Gastroesophageal sphincter (tissue), 3 donors: ENCODE data around the gene CIAO2A.

ENCODE experiments used
- CTCF ChIP-seq, 4 experiments: fragments of 200-600 bp in 2 of 4; fragments of 450-650 bp in 2 of 4; sonication (generic) in 1 of 4; IDR thresholded peaks; one replicate each; pipeline ENCODE4 v1.5.1; 2017 to 2019; ENCODE audit warnings: antibody characterized with exemption in 4 of 4, mild to moderate bottlenecking in 2 of 4, moderate library complexity in 2 of 4
- EP300 ChIP-seq: sonication (generic); formaldehyde crosslinking; IDR thresholded peaks from one replicate; pipeline ENCODE4 v1.6.1; 2017; ENCODE audit warnings: antibody characterized with exemption, mild to moderate bottlenecking
- POLR2A ChIP-seq, 2 donors: fragments of 450-650 bp; IDR thresholded peaks; one replicate each; pipeline ENCODE4 v1.6.1; 2017; ENCODE audit warnings: antibody characterized with exemption in 2 of 2, mild to moderate bottlenecking in 2 of 2, moderate library complexity in 1 of 2
- POLR2AphosphoS5 ChIP-seq: sonication (generic); formaldehyde crosslinking; IDR thresholded peaks from one replicate; pipeline ENCODE4 v1.6.1; 2017; ENCODE audit warnings: antibody characterized with exemption

DNA sequence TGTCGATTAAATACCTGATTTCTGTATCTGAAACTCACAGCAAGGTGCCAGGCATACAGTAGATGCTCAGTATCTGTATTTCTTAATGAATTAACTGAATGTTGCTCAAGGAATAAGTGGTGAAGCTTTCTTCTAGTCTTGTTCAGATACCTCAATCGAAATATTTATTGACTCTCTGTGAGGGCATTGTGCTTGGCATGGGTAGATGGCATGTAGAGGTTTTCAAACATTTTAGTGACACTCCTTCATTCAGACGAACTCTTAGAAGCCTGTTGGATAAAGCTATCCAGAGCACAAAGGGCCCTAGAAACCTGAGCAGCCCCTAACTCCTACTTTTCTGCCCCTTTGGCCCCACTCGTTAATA, 1.8 kb upstream of the CIAO2A start:
- TF ChIP-seq CTCF (IDR thresholded peaks at IDR 0.05) (no peak), POLR2A (IDR thresholded peaks at IDR 0.05) (no peak), EP300 (no peak), POLR2AphosphoS5 (no peak)
